ENCODE results near the gene HMG20B. TPM values are rescaled to one million over a fixed set of nuclear protein-coding genes. Genes with fewer than 3 reads are reported as not detected.

The HMG20B gene
- total and polyA plus RNA-seq, 2 of the 8 experiments (the other 6 are each of a cell fraction or from before 2014, with no cell fraction given) = 42.9 to 74.2 TPM

DNA sequence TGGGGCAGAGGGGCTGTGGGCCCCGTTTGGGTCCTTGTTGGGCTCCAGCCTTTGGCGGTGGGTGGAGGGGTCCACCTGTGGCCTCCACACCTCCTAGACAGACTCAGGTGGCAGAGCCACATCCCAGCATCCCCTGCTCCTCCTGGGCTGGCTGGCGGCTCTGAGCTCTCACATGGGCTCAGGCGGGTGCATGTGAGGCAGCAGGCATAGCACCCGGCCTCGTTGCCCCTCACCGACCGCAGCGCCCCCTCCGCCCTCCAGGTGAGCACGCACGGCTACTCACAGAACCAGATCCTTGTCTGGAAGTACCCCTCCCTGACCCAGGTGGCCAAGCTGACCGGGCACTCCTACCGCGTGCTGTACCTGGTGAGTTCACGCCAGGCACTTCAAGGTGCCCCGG, 39.7 kb upstream of the HMG20B start (continued):
- TF ChIP-seq CBX8 (IDR thresholded peaks at IDR 0.05; ENCODE audit: borderline replicate concordance, low read depth, low read length) (no peak), ZNF274 (IDR thresholded peaks at IDR 0.05; ENCODE audit: borderline replicate concordance, extremely low read depth, low read length) (no peak), BACH1 (IDR thresholded peaks at IDR 0.05; ENCODE audit: low read length) (no peak), ATF2 (IDR thresholded peaks at IDR 0.05; ENCODE audit: low read length) (no peak), SUZ12 (IDR thresholded peaks at IDR 0.05; ENCODE audit: low read length) (no peak), CTBP2 (IDR thresholded peaks at IDR 0.05; ENCODE audit: borderline replicate concordance, insufficient read depth, insufficient read length, low read length) (no peak), RBBP5 (IDR thresholded peaks at IDR 0.05; ENCODE audit: borderline replicate concordance, low read depth, low read length) (no peak), CHD2 (IDR thresholded peaks at IDR 0.05; ENCODE audit: low read length) (no peak), ASH2L (IDR thresholded peaks at IDR 0.05; ENCODE audit: low read length) (no peak), TCF12 (IDR thresholded peaks at IDR 0.05; ENCODE audit: low read depth, low read length) (no peak), CHD1 (IDR thresholded peaks at IDR 0.05; ENCODE audit: low read depth, low read length) (no peak), RNF2 (IDR thresholded peaks at IDR 0.05; ENCODE audit: borderline replicate concordance, low read depth, low read length, missing control alignments, poor library complexity, severe bottlenecking) (no peak)
